HG02759 (cell line): ENCODE results near the gene CAST.
A peak's percentile ranks its signal among the peaks of the same experiment; 100 is the strongest.
"Not testable (repeated sequence)": the region's sequence is repeated elsewhere in the genome, so short reads cannot be mapped to it uniquely, and the experiment has no call there.

Experiments
- ATAC-seq: cut with Tn5 transposase; IDR thresholded peaks from one replicate; pipeline ENCODE4 v1.9.1; 2021; ENCODE audit warnings: mild to moderate bottlenecking, moderate library complexity; ENCODE audit not compliant: unreplicated experiment

Gene CAST

GRCh38 chr5:96661855-96662724 lies at the start of gene CAST:
CAST (plus strand) TSS chr5:96662376; CDS start chr5:96662423, 47 bp downstream.
- ATAC-seq = peak; percentile 65

GRCh38 chr5:96614110-96614691 lies 48.0 kb upstream of the CAST start:
- ATAC-seq = peak; percentile 57

GRCh38 chr5:96615223-96615622 lies 47.0 kb upstream of the CAST start:
- no peak for ATAC-seq

- ATAC-seq = no peak
Observed at GRCh38 chr5:96616801-96617200, 45.4 kb upstream of the CAST start.

GRCh38 chr5:96618311-96619016 lies 43.7 kb upstream of the CAST start:
- not testable (repeated sequence) for ATAC-seq

- no peak for ATAC-seq
Observed at GRCh38 chr5:96619946-96620345, 42.2 kb upstream of the CAST start.

GRCh38 chr5:96624596-96624995 lies 37.6 kb upstream of the CAST start:
- ATAC-seq = no peak

- no peak for ATAC-seq
Observed at GRCh38 chr5:96625365-96625764, 36.8 kb upstream of the CAST start.

GRCh38 chr5:96626956-96627355 lies 35.2 kb upstream of the CAST start:
- ATAC-seq = no peak

GRCh38 chr5:96627792-96628398 lies 34.3 kb upstream of the CAST start:
- ATAC-seq = no peak

GRCh38 chr5:96628406-96628805 lies 33.8 kb upstream of the CAST start:
- no peak for ATAC-seq

GRCh38 chr5:96629774-96630173 lies 32.4 kb upstream of the CAST start:
- no peak for ATAC-seq

- no peak for ATAC-seq
Observed at GRCh38 chr5:96633820-96634219, 28.4 kb upstream of the CAST start.

GRCh38 chr5:96634881-96635280 lies 27.3 kb upstream of the CAST start:
- ATAC-seq = no peak

- ATAC-seq = no peak
Observed at GRCh38 chr5:96636046-96636445, 26.1 kb upstream of the CAST start.

- ATAC-seq = no peak
Observed at GRCh38 chr5:96636594-96636993, 25.6 kb upstream of the CAST start.

GRCh38 chr5:96637196-96637595 lies 25.0 kb upstream of the CAST start:
- no peak for ATAC-seq

GRCh38 chr5:96638561-96638960 lies 23.6 kb upstream of the CAST start:
- no peak for ATAC-seq

GRCh38 chr5:96640696-96641095 lies 21.5 kb upstream of the CAST start:
- ATAC-seq = no peak

GRCh38 chr5:96641368-96642280 lies 20.6 kb upstream of the CAST start:
- no peak for ATAC-seq
